DMS153 (cell line): ENCODE measurements around the gene STRAP.

Experiments
- DNase-seq: peaks from one replicate; lab custom pipeline; 2025; lab: John Stamatoyannopoulos, UW

The STRAP gene, protein sequence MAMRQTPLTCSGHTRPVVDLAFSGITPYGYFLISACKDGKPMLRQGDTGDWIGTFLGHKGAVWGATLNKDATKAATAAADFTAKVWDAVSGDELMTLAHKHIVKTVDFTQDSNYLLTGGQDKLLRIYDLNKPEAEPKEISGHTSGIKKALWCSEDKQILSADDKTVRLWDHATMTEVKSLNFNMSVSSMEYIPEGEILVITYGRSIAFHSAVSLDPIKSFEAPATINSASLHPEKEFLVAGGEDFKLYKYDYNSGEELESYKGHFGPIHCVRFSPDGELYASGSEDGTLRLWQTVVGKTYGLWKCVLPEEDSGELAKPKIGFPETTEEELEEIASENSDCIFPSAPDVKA

DNA sequence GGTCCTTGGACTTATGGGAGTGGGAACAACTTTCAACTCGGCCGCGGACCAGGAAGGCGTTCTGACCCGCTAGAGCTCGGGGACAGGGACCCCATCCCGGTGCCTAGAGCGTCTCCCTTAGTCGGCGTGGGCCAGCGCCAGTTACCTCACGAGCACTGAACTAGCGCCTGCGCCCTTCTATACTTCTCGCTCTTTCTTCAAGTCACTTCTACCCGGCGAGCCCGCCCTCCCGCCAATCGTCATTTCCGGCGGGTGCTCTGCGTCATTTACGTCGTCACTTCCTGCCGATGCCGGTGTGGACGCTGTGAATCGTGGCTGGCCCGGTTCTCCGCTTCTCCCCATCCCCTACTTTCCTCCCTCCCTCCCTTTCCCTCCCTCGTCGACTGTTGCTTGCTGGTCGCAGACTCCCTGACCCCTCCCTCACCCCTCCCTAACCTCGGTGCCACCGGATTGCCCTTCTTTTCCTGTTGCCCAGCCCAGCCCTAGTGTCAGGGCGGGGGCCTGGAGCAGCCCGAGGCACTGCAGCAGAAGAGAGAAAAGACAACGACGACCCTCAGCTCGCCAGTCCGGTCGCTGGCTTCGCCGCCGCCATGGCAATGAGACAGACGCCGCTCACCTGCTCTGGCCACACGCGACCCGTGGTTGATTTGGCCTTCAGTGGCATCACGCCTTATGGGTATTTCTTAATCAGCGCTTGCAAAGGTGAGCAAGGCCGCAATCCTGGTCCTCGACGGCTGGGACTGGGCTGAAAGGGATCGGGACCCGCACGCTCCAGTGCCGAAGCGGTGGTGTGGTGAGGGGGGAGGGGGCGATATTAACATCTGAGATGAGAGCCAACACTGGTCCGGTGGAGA is at the start of gene STRAP:
STRAP (plus strand) TSS at position 270 of the 854 bp plus-strand sequence; CDS start at position 591, 321 bp downstream.
- DNase-seq = peak; percentile 96

DNA sequence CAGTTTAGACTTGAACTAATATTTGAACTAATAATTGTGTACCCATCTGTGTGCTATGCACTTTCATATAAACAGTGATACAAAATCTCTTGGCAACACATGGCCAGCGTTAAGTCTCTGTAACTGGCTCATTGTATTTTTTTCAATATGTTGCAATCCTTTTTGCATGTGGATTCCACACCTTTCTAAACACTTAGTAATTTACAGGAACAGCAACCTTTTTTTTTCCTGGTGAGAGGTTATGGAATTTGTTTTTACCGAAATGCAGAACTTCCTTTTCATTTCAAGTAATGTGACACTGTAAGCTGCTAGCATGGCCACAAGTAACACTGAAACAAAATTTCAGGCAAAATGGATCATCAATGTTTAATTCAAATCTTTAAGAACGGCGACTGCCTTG is 47.6 kb upstream of the STRAP start:
- DNase-seq = no peak

- no peak for DNase-seq
These were observed 44.9 kb upstream of the STRAP start for GRCh38 chr12:15837141-15837790.

DNA sequence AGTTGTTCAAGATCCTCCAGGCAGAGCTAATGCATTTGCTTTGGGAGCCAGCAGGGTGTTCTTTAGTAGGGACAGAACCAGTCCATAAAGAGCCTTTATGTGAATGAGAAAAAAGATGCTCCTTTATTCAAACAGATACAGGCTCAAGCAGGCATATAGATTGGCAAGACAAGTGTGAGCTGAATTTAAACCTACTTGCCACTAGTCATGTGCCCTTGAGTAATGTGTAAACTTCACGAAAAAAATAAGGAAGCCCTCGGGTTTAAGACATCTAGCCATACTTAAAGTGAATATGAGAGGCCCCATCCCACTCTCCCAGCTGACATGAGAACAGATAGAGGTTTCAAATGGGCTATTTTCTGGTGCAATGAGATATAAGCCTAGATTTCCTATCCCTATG is 43.1 kb upstream of the STRAP start:
- DNase-seq = no peak

- DNase-seq = no peak
These were observed 42.5 kb upstream of the STRAP start for GRCh38 chr12:15839682-15840081.

GRCh38 chr12:15842108-15842507 is 40.1 kb upstream of the STRAP start:
- DNase-seq = no peak

DNA sequence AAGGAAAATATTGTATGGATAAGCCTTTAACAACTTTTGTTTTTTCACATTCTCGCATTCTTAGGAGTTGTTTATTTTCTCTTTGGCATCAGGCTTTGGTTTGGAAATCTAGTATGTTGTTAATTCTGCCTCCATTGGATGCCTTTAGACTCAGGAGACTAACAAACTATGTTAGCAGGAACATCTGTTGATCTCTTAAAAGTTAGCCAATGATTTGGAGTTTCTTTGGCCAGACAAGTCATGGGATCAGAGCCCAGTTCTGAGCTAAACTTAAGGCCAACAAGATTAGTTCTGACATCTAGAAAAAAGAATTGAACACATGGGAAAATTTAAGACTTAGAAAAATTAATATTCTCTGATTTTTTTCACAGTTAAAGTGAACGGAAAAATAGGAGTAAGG is 35.3 kb upstream of the STRAP start:
- DNase-seq = no peak

GRCh38 chr12:15848606-15849005 is 33.6 kb upstream of the STRAP start:
- DNase-seq = no peak

DNA sequence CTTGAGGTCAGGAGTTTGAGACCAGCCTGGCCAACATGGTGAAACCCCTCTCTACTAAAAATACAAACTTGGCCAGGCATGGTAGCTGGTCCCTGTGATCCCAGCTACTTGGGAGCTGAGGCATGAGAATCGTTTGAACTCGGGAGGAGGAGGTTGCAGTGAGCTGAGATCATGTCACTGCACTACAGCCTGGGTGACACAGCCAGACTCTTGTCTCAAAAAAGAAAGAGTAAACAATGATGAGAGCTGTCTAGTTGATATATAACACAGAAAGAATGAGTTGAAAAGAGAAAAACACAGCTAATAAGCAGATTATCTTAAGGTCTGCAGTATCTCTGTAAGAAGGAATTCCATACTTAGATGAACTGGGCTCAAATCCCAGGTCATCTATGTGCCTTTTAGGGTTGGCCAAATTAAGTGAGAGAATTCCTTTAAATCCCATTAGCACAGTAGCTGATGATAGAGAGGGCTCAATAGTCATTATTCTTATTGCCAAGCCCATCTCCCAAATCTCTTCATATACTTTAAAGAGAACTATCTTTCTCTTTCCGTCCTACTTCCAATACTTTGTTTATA is 31.1 kb upstream of the STRAP start:
- no peak for DNase-seq

GRCh38 chr12:15851919-15852318 is 30.3 kb upstream of the STRAP start:
- no peak for DNase-seq

- no peak for DNase-seq
These were observed 29.8 kb upstream of the STRAP start for GRCh38 chr12:15852383-15852782.

- no peak for DNase-seq
These were observed 28.3 kb upstream of the STRAP start for GRCh38 chr12:15853877-15854276.

GRCh38 chr12:15854916-15855315 is 27.3 kb upstream of the STRAP start:
- DNase-seq = no peak

DNA sequence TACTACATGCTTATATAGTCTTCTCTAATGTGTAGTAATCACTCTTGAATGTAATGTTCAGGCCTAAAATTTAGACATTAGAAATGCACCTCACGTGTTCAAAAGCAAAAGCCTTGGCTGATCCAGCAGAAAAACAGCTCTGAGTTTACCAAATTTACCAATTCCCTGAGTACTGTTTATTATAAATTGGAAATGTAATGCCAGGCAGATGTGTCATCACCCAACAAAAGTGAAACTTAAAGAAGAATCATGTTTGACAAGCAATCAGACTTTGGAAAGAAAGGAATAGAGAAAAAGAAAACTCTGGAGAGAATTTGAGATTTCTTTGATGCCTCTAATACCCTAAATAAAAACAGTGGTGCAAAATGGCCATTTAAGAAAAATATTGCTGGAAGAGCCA is 26.5 kb upstream of the STRAP start:
- DNase-seq = no peak

- peak; percentile 6 for DNase-seq
These were observed 25.8 kb upstream of the STRAP start for GRCh38 chr12:15856097-15856982.

- DNase-seq = no peak
These were observed 23.8 kb upstream of the STRAP start for GRCh38 chr12:15858353-15858752.

DNA sequence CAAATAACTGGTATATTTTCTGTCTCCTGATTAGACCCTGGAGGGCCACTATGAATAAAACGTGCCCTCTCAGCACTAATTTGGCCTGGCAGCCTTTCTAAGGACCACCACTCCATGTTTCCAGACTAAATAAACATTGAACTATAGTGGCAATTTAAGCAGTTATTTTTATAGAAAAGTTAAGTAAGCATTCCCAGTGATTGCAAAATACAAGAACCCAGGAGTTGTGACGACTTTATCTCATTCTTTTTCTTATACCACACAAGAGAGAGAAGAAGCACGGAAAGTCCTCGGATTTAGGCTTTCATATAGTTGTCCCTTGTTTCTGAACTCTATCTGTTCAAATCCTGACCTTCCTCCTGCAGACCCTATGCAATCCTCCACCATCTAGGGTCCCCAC is 23.1 kb upstream of the STRAP start:
- DNase-seq = no peak

GRCh38 chr12:15861404-15861803 is 20.8 kb upstream of the STRAP start:
- DNase-seq = no peak

DNA sequence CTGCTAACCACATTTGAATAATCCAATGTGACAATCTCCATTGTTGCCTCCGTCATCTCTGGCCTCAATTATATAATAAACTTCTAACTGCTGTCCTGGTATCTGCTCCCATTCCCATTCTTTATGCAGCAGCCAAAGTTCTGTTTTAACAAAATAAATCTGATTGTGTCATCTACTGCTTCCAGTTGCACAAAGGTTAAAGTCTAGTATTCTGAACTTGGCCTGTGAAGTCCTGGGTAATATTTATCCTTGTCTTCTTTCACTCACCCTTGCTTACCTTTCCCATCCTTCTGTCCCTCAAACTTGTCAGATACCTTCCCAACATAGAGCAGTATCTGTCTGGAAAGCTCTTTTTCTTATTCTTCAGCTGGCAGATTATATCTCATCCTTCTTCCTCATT is 19.3 kb upstream of the STRAP start:
- DNase-seq = no peak

DNA sequence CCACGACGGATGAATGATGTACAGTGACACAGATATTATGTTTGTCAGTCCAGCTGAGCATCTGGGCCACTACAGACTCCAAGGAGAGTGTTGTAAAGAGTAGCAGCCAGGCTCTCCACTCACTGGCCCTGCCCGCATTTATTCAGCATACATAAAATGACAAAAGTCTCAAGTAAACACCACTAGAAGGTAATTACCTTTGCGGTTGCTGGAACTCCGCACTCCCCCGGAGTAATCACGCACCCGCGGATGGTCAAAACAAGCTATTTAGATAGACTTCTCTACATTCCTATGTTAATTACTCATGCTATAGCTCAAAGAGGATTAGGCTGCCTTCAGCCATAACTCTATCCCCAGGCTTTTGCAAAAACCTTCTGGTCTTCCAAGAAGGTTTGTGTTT is 18.8 kb upstream of the STRAP start:
- no peak for DNase-seq

DNA sequence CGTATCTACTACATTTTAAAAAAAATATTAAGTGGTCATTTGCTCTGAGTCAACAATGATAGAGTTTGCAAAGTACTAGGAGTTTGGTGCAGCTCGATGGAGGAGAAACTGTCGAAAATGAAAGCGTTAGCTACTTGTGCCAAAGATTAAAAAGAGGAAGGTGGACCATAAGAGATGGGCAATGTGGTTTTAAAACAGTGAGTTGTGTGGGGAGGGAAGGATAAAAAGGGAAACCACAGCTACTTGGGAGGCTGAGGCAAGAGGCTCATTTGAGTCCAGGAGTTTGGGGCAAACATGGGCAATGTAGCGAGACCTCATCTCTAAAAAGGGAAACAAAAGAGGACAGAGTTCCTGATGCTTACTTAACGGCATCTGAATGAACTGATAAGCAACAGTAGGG is 18.2 kb upstream of the STRAP start:
- DNase-seq = no peak
